ENCODE data around the gene C1S. TPM values are rescaled to one million over a fixed set of nuclear protein-coding genes. Genes with fewer than 3 reads are reported as not detected.

The C1S gene
- total and polyA plus RNA-seq, 8 donors: 111 to 326 (median 124) TPM

GRCh38 chr12:7072554-7072953 is 12.0 kb downstream of the C1S start:
- Histone ChIP-seq H3K36me3 (peaks cover 0 to 16% of the 10 kb centered on the region in 2 donors), H3K27me3 (no peaks in the 10 kb centered on the region)
- TF ChIP-seq, protein P1, sequence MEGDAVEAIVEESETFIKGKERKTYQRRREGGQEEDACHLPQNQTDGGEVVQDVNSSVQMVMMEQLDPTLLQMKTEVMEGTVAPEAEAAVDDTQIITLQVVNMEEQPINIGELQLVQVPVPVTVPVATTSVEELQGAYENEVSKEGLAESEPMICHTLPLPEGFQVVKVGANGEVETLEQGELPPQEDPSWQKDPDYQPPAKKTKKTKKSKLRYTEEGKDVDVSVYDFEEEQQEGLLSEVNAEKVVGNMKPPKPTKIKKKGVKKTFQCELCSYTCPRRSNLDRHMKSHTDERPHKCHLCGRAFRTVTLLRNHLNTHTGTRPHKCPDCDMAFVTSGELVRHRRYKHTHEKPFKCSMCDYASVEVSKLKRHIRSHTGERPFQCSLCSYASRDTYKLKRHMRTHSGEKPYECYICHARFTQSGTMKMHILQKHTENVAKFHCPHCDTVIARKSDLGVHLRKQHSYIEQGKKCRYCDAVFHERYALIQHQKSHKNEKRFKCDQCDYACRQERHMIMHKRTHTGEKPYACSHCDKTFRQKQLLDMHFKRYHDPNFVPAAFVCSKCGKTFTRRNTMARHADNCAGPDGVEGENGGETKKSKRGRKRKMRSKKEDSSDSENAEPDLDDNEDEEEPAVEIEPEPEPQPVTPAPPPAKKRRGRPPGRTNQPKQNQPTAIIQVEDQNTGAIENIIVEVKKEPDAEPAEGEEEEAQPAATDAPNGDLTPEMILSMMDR (IDR thresholded peaks at IDR 0.05): no peak

GRCh38 chr12:7073946-7074345 is 13.4 kb downstream of the C1S start:
- no peak for DNase-seq
- Histone ChIP-seq H3K4me3 (no peak overlapping the region), H3K36me3 (peaks cover 0 to 16% of the 10 kb centered on the region in 2 donors), H3K27ac (no peak overlapping the region), H3K9me3 (no peaks in the 10 kb centered on the region), H3K4me1 (peaks cover 2 to 3% of the 10 kb centered on the region in 2 donors), H3K27me3 (no peaks in the 10 kb centered on the region)
- intact Hi-C loops (cut with DNase I): no loop called here
- TF ChIP-seq, protein P1 (IDR thresholded peaks at IDR 0.05): no peak
- no peak for ATAC-seq

More at GRCh38 chr12:7072554-7072953, 12.0 kb downstream of the C1S start:
- DNase-seq: no peak
- Histone ChIP-seq H3K4me1 (peaks cover 0 to 4% of the 10 kb centered on the region in 2 donors), H3K27ac (no peak overlapping the region), H3K4me3 (no peak overlapping the region), H3K9me3 (no peaks in the 10 kb centered on the region)
- intact Hi-C loops (cut with DNase I): no loop called here
- no peak for ATAC-seq

DNA sequence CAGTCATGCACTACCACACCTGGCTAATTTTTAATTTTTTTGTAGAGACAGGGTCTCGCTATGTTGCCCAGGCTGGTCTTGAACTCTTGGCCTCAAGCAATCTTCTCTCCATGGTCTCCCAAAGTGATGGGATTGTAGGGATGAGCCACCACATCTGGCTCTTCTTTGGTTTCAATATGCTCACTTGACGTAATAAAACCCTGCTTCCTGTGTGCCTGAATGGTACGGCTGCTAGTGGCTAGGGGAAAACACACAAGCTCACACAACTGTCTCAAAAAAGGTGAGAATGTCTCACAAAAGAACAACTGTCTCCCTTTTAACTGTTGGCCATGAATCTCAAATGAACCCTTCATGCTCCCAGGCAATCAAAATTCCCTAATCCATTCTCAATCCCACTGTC is 15.0 kb downstream of the C1S start:
- H3K27ac ChIP-seq: no peak overlapping the region
- TF ChIP-seq, protein P1 (IDR thresholded peaks at IDR 0.05): no peak
- peaks cover 6 to 16% of the 10 kb centered on the region in 2 donors for H3K4me1 ChIP-seq
- no peaks in the 10 kb centered on the region for H3K27me3 ChIP-seq
- H3K4me3 ChIP-seq: no peak overlapping the region
- H3K36me3 ChIP-seq: peaks cover 0 to 6% of the 10 kb centered on the region in 2 donors
- ATAC-seq (no peak), DNase-seq (no peak)
- no peaks in the 10 kb centered on the region for H3K9me3 ChIP-seq
- intact Hi-C loops (cut with DNase I): no loop called here

GRCh38 chr12:7075939-7076338 is 15.4 kb downstream of the C1S start:
- no peaks in the 10 kb centered on the region for H3K9me3 ChIP-seq
- no peak for DNase-seq
- intact Hi-C loops (cut with DNase I): no loop called here
- TF ChIP-seq, protein P1 (IDR thresholded peaks at IDR 0.05): no peak
- H3K27me3 ChIP-seq: no peaks in the 10 kb centered on the region
- no peak for ATAC-seq
- no peak overlapping the region for H3K27ac ChIP-seq
- H3K4me3 ChIP-seq: no peak overlapping the region
- H3K36me3 ChIP-seq: peaks cover 0 to 9% of the 10 kb centered on the region in 2 donors
- H3K4me1 ChIP-seq: peaks cover 6 to 16% of the 10 kb centered on the region in 2 donors

- no peaks in the 10 kb centered on the region for H3K9me3 ChIP-seq
- no peak overlapping the region for H3K4me3 ChIP-seq
- ATAC-seq (no peak), DNase-seq (no peak)
- H3K27me3 ChIP-seq: no peaks in the 10 kb centered on the region
- H3K27ac ChIP-seq: no peak overlapping the region
- TF ChIP-seq, protein P1 (IDR thresholded peaks at IDR 0.05): no peak
- H3K36me3 ChIP-seq: peaks cover 0 to 15% of the 10 kb centered on the region in 2 donors
- intact Hi-C loops (cut with DNase I): no loop called here
- peaks cover 6 to 16% of the 10 kb centered on the region in 2 donors for H3K4me1 ChIP-seq
Observed at GRCh38 chr12:7076493-7076892, 16.0 kb downstream of the C1S start.
